Prostate gland (tissue), 2 donors: ENCODE data around the gene C1S. TPM values are rescaled to one million over a fixed set of nuclear protein-coding genes. Genes with fewer than 3 reads are reported as not detected.
"Not testable (repeated sequence)": the region's sequence is repeated elsewhere in the genome, so short reads cannot be mapped to it uniquely, and the experiment has no call there.

Experiments used
- DNase-seq: peaks from one replicate; pipeline ENCODE4 v3.0.0-alpha.2; 2019; ENCODE audit warnings: low spot score
- H3K27ac ChIP-seq, 2 donors: fragments of 200-600 bp; sonication (generic); 2 replicates each; pipeline ENCODE4 v1.5.1; 2017 to 2019
- H3K27me3 ChIP-seq: fragments of 200-600 bp; sonication (generic); replicated peaks from 2 replicates; pipeline ENCODE4 v1.5.1; 2019; ENCODE audit not compliant: insufficient read depth
- H3K36me3 ChIP-seq, 2 donors: fragments of 200-600 bp; sonication (generic); 1 replicate in 1 of 2; 2 replicates in 1 of 2; pipeline versions ENCODE4 v1.5.1 to v1.8.1; 2017 to 2019
- H3K4me1 ChIP-seq: fragments of 200-600 bp; sonication (generic); replicated peaks from 2 replicates; pipeline ENCODE4 v1.5.1; 2019
- H3K4me3 ChIP-seq, 2 donors: fragments of 200-600 bp; sonication (generic); 2 replicates each; pipeline ENCODE4 v1.5.1; 2017 to 2019
- H3K9me3 ChIP-seq: fragments of 200-600 bp; sonication (generic); 2 replicates; pipeline ENCODE4 v1.5.1; 2017
- POLR2A ChIP-seq: fragments of 450-650 bp; IDR thresholded peaks from one replicate; pipeline ENCODE4 v1.6.1; 2016; ENCODE audit warnings: antibody characterized with exemption, mild to moderate bottlenecking
- POLR2AphosphoS5 ChIP-seq: sonication (generic); formaldehyde crosslinking; IDR thresholded peaks from one replicate; pipeline ENCODE4 v1.6.1; 2017; ENCODE audit warnings: antibody characterized with exemption
- WGBS: methylation state at CpG from one replicate; pipeline ENCODE4 v1.1.5; 2018; 5-methylcytosine and 5-hydroxymethylcytosine counted together
- intact Hi-C: fragments of 100-400 bp; cut with DNase I; formaldehyde crosslinking; loops from one replicate; pipeline ENCODE4 v1.14.2; 2022
- total RNA-seq, 2 donors: library from RNA; depleted of rRNA; stranded (reverse); fragments of >200 nt; gene quantifications; one replicate each; pipeline ENCODE4 v1.1.0, GENCODE V29; 2016
- TF ChIP-seq, protein P1 (sequence below), 4 experiments: fragments of 200-600 bp in 2 of 4; fragments of 450-650 bp in 2 of 4; sonication (generic) in 2 of 4; IDR thresholded peaks; 1 replicate in 3 of 4; 2 replicates in 1 of 4; pipeline ENCODE4 v1.5.1; 2016 to 2019; ENCODE audit warnings: antibody characterized with exemption in 4 of 4, mild to moderate bottlenecking in 2 of 4, moderate library complexity in 2 of 4

Gene C1S
- total RNA-seq, 2 donors from 2014 or later, result 52.7 to 176 TPM

DNA sequence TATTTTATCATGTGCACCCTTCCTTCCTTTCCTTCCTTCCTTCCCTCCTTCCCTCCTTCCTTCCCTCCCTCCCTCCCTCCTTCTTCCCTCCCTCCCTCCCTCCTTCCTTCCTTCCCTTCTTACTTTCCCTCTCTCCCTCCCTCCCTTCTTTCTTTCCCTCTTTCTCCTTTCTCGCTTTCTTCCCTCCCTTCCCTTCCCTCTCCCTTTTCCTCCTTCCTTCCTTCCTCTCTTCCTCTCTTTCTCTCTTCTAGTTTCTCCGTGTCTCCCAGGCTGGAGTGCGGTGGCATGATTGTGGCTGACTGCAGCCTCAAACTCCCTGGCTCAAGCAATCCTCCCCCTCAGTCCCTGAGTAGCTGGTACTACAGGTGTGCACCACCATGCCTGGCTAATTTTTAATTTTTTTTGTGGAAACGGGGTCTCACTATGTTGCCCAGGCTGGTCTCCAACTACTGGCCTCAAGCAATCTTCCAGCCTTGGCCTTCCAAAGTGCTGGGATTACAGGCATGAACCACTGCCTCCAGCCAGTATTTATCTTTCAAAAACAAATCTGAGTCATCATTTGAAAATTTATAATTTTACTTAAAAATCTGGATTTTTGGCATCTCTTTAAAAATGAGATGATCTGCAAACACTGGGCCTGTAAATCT, 40.7 kb downstream of the C1S start:
- DNase-seq, result no peak
- H3K36me3 ChIP-seq, result no peaks in the 10 kb centered on the region

DNA sequence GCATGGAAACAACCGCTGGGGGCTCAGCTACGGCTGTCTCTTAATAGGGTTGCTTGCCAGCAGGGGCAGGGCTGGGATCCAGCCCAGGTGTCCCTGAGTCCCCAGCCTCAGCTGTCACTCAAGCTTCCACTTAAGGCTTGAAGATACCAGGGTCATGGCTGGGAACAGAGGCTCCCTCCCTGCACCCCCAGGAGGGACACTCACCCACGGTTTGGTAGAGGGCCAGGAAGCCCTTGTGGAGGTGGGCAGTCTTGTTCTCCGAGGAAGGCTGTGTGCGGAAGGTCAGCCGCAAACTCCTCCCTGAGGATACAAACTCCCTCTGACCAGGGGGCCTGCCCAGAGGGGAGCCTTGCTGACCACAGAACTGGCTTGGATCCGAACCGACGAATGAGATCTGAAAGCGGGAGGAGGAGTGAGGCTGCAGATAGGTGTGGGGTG, 41.2 kb downstream of the C1S start:
- H3K27ac ChIP-seq, result no peak overlapping the region
- TF ChIP-seq POLR2AphosphoS5, result no peak
- TF ChIP-seq, protein P1, sequence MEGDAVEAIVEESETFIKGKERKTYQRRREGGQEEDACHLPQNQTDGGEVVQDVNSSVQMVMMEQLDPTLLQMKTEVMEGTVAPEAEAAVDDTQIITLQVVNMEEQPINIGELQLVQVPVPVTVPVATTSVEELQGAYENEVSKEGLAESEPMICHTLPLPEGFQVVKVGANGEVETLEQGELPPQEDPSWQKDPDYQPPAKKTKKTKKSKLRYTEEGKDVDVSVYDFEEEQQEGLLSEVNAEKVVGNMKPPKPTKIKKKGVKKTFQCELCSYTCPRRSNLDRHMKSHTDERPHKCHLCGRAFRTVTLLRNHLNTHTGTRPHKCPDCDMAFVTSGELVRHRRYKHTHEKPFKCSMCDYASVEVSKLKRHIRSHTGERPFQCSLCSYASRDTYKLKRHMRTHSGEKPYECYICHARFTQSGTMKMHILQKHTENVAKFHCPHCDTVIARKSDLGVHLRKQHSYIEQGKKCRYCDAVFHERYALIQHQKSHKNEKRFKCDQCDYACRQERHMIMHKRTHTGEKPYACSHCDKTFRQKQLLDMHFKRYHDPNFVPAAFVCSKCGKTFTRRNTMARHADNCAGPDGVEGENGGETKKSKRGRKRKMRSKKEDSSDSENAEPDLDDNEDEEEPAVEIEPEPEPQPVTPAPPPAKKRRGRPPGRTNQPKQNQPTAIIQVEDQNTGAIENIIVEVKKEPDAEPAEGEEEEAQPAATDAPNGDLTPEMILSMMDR (IDR thresholded peaks at IDR 0.05), result no peak
- TF ChIP-seq POLR2A, result no peak
- no peak overlapping the region for H3K4me3 ChIP-seq
- intact Hi-C loops, result no loop called here
- H3K27me3 ChIP-seq, result no peaks in the 10 kb centered on the region
- H3K36me3 ChIP-seq, result no peaks in the 10 kb centered on the region
- WGBS, result 77% methylated on average over 10 of the region's 10 CpGs
- no peaks in the 10 kb centered on the region for H3K4me1 ChIP-seq
- no peak for DNase-seq
- H3K9me3 ChIP-seq, result no peaks in the 10 kb centered on the region

More for the DNA sequence above, 40.7 kb downstream of the C1S start:
- Histone ChIP-seq H3K27ac (no peak overlapping the region), H3K9me3 (no peaks in the 10 kb centered on the region), H3K27me3 (no peaks in the 10 kb centered on the region), H3K4me3 (no peak overlapping the region), H3K4me1 (no peaks in the 10 kb centered on the region)
- intact Hi-C loops, result no loop called here
- TF ChIP-seq POLR2A (no peak), POLR2AphosphoS5 (no peak)
- TF ChIP-seq, protein P1 (IDR thresholded peaks at IDR 0.05), result no peak
- 89% methylated on average over 4 of the region's 4 CpGs for WGBS

DNA sequence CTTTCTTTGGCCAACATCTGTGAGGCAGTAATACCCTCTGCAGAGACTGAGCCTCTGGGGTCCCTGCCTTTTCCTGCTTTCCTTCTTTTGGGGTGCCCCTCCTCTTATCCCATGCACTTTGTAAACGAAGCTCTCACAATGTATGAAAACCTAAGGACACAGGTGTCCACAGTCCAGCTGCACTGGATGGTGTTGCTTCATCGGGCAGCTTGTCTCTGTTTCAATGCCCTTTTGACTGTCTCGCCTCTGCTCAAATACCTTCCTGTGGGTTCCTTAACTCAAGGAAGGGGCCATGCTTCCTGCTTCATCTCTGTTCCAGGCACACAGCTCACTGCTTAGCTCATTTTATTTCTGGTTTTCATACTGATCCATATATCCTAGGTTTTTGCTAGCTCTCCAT, 42.1 kb downstream of the C1S start:
- no peak for DNase-seq
- 79% methylated on average over 3 of the region's 3 CpGs for WGBS
- no peaks in the 10 kb centered on the region for H3K4me1 ChIP-seq

GRCh38 chr12:7103837-7104584, 43.5 kb downstream of the C1S start:
- DNase-seq, result no peak
- Histone ChIP-seq H3K27me3 (no peaks in the 10 kb centered on the region), H3K36me3 (no peaks in the 10 kb centered on the region), H3K4me1 (no peaks in the 10 kb centered on the region), H3K4me3 (no peak overlapping the region), H3K9me3 (no peaks in the 10 kb centered on the region), H3K27ac (no peak overlapping the region)
- TF ChIP-seq POLR2A (no peak), POLR2AphosphoS5 (no peak)
- TF ChIP-seq, protein P1 (IDR thresholded peaks at IDR 0.05), result no peak
- intact Hi-C loops, result no loop called here
- WGBS, result 92% methylated on average over 14 of the region's 14 CpGs

More for the DNA sequence above, 42.1 kb downstream of the C1S start:
- H3K36me3 ChIP-seq, result no peaks in the 10 kb centered on the region
- no peaks in the 10 kb centered on the region for H3K9me3 ChIP-seq
- intact Hi-C loops, result no loop called here
- no peak overlapping the region for H3K27ac ChIP-seq
- TF ChIP-seq, protein P1 (IDR thresholded peaks at IDR 0.05), result no peak
- TF ChIP-seq POLR2A (no peak), POLR2AphosphoS5 (no peak)
- no peaks in the 10 kb centered on the region for H3K27me3 ChIP-seq
- H3K4me3 ChIP-seq, result no peak overlapping the region

- Histone ChIP-seq H3K4me3 (no peak overlapping the region), H3K4me1 (no peaks in the 10 kb centered on the region), H3K27ac (no peak overlapping the region), H3K36me3 (no peaks in the 10 kb centered on the region), H3K9me3 (no peaks in the 10 kb centered on the region), H3K27me3 (no peaks in the 10 kb centered on the region)
- intact Hi-C loops, result no loop called here
- DNase-seq, result no peak
- 94% methylated on average over 1 of the region's 1 CpG for WGBS
- TF ChIP-seq, protein P1 (IDR thresholded peaks at IDR 0.05), result no peak
- TF ChIP-seq POLR2AphosphoS5, result no peak
- TF ChIP-seq POLR2A, result no peak
Measured at GRCh38 chr12:7106082-7106481, 45.6 kb downstream of the C1S start.

- H3K27me3 ChIP-seq, H3K4me1 ChIP-seq, H3K9me3 ChIP-seq, DNase-seq, H3K36me3 ChIP-seq, H3K27ac ChIP-seq, H3K4me3 ChIP-seq, intact Hi-C loops: not testable (repeated sequence)
- 98% methylated on average over 5 of the region's 5 CpGs for WGBS
Measured at GRCh38 chr12:7107181-7107580, 46.7 kb downstream of the C1S start.
